ENCODE measurements around the gene RAB4B.
"Not testable (repeated sequence)": the region's sequence is repeated elsewhere in the genome, so short reads cannot be mapped to it uniquely, and the experiment has no call there.

The RAB4B gene

GRCh38 chr19:40783711-40784110, 5.7 kb downstream of the RAB4B start:
- peaks cover 29% of the 10 kb centered on the region for H3K36me3 Mint-ChIP-seq (ENCODE audit: low read depth)
- H3K9me3 Mint-ChIP-seq: no peaks in the 10 kb centered on the region
- H3K4me1 Mint-ChIP-seq (ENCODE audit: low read depth): peaks cover 36% of the 10 kb centered on the region

GRCh38 chr19:40784146-40784545, 6.1 kb downstream of the RAB4B start:
- H3K4me3 Mint-ChIP-seq, H3K27ac Mint-ChIP-seq, H3K27me3 Mint-ChIP-seq, H3K9me3 Mint-ChIP-seq: not testable (repeated sequence)
- H3K36me3 Mint-ChIP-seq (ENCODE audit: low read depth): peaks cover 29% of the 10 kb centered on the region
- peaks cover 32% of the 10 kb centered on the region for H3K4me1 Mint-ChIP-seq (ENCODE audit: low read depth)

More at GRCh38 chr19:40783711-40784110, 5.7 kb downstream of the RAB4B start:
- no peaks in the 10 kb centered on the region for H3K27me3 Mint-ChIP-seq
- no peak overlapping the region for H3K4me3 Mint-ChIP-seq
- no peak overlapping the region for H3K27ac Mint-ChIP-seq

DNA sequence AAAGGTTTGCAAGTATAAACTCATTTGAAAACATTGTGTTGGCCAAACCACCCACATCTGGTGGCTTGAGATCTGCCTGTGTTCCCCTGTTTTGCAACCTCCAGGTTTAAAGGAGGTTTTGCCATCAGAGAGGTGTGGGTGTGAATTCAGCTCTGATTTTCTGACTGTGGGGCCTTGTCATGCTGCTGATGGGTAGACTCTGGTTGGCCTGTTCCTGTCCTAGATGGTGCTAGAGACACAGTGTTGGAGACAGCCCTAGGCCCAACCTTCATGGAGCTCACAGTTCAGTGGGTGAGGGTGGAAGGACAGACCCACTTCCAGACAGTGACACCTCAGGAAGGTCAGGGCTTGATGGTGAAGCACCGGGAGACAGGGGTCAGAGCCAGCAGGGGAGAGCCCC, 7.5 kb downstream of the RAB4B start:
- Mint-ChIP-seq H3K27me3 (no peaks in the 10 kb centered on the region), H3K27ac (peak overlapping the region; percentile 49), H3K4me1 (ENCODE audit: low read depth) (peaks cover 25% of the 10 kb centered on the region), H3K9me3 (no peaks in the 10 kb centered on the region), H3K36me3 (ENCODE audit: low read depth) (peaks cover 27% of the 10 kb centered on the region), H3K4me3 (no peak overlapping the region)

GRCh38 chr19:40786060-40787037, 8.3 kb downstream of the RAB4B start:
- H3K36me3 Mint-ChIP-seq (ENCODE audit: low read depth): peaks cover 23% of the 10 kb centered on the region
- no peaks in the 10 kb centered on the region for H3K27me3 Mint-ChIP-seq
- H3K27ac Mint-ChIP-seq: no peak overlapping the region
- no peaks in the 10 kb centered on the region for H3K9me3 Mint-ChIP-seq
- H3K4me1 Mint-ChIP-seq (ENCODE audit: low read depth): peaks cover 22% of the 10 kb centered on the region
- no peak overlapping the region for H3K4me3 Mint-ChIP-seq

GRCh38 chr19:40791349-40791748, 13.3 kb downstream of the RAB4B start:
- H3K4me1 Mint-ChIP-seq (ENCODE audit: low read depth): peaks cover 32% of the 10 kb centered on the region
- no peak overlapping the region for H3K4me3 Mint-ChIP-seq
- peaks cover 12% of the 10 kb centered on the region for H3K36me3 Mint-ChIP-seq (ENCODE audit: low read depth)
- H3K27ac Mint-ChIP-seq: peak overlapping the region; percentile 94
- H3K9me3 Mint-ChIP-seq: no peaks in the 10 kb centered on the region
- H3K27me3 Mint-ChIP-seq: no peaks in the 10 kb centered on the region

DNA sequence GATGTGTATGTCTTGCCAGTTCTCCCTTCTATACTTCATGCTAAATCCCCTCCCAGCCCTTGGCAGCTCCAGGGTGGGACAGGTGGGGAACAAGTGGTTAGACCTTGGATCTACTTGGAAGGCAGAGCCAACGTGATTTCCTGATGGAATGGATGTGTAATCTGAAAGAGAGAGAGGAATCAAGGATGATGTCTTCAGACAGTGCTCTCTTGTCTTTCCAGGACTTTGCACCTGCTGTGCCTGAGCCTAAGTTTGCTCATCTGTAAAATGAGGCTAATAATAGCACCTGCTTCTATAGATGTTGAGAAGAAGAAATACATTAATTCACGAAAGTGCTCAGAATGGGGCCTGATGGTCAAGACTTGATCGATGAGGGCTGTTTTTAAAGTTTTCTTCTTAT, 13.9 kb downstream of the RAB4B start:
- no peaks in the 10 kb centered on the region for H3K9me3 Mint-ChIP-seq
- H3K4me3 Mint-ChIP-seq: peak overlapping the region; percentile 31
- peaks cover 12% of the 10 kb centered on the region for H3K36me3 Mint-ChIP-seq (ENCODE audit: low read depth)
- peak overlapping the region; percentile 94 for H3K27ac Mint-ChIP-seq
- no peaks in the 10 kb centered on the region for H3K27me3 Mint-ChIP-seq
- peaks cover 32% of the 10 kb centered on the region for H3K4me1 Mint-ChIP-seq (ENCODE audit: low read depth)

DNA sequence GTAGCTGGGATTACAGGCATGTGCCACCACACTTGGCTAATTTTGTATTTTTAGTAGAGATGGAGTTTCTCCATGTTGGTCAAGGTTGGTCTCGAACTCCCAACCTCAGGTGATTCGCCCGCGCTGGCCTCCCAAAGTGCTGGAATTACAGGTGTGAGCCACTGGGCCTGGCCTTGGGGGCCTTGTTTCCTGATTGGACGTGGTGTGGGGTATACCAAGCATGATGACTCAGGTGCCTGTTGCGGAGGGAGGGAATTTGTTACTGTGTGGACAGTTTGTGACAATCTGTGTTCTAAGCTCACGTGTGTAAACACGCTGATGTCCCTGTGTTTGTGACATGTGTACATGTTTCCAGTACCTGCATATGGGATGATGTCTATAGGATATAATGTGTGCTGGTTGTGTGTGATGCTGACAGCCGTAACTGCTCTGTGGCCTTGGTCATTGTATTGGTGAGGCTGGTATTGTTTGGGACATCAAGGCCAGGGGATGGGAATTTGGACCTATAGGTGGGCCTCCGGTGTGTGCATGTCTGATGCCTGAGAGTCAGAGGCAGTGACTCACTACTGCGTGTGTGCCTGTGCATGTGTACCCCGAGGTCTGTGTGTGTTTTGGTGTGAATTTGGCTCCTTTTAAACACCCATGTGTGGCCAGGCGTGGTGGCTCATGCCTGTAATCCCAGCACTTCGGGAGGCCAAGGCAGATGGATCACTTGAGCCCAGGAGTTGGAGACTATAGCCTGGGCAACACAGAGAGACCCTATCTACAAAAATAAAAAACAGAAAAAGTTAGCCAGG, 19.3 kb downstream of the RAB4B start:
- Mint-ChIP-seq H3K4me3 (peak overlapping the region; percentile 91), H3K27ac (peak overlapping the region; percentile 92), H3K27me3 (no peaks in the 10 kb centered on the region), H3K4me1 (ENCODE audit: low read depth) (peaks cover 50% of the 10 kb centered on the region), H3K9me3 (no peaks in the 10 kb centered on the region), H3K36me3 (ENCODE audit: low read depth) (peaks cover 20% of the 10 kb centered on the region)

- Mint-ChIP-seq H3K4me3 (peak overlapping the region; percentile 91), H3K27me3 (no peaks in the 10 kb centered on the region), H3K4me1 (ENCODE audit: low read depth) (peaks cover 50% of the 10 kb centered on the region)
Observed at GRCh38 chr19:40797963-40798682, 20.1 kb downstream of the RAB4B start.

GRCh38 chr19:40798683-40799557, 20.9 kb downstream of the RAB4B start, which contains the start of gene EGLN2:
EGLN2 (plus strand) TSS chr19:40799191; CDS start chr19:40800573, 1,382 bp downstream.
- Mint-ChIP-seq H3K36me3 (ENCODE audit: low read depth) (peaks cover 24% of the 10 kb centered on the region), H3K4me3 (peak within 1 kb of the TSS; percentile 95), H3K9me3 (no peaks in the 10 kb centered on the region)

More at GRCh38 chr19:40797963-40798682, 20.1 kb downstream of the RAB4B start:
- Mint-ChIP-seq H3K9me3 (no peaks in the 10 kb centered on the region), H3K36me3 (ENCODE audit: low read depth) (peaks cover 21% of the 10 kb centered on the region), H3K27ac (peak overlapping the region; percentile 92)

GRCh38 chr19:40799558-40800338, 21.7 kb downstream of the RAB4B start:
- peak overlapping the region; percentile 95 for H3K4me3 Mint-ChIP-seq
- H3K36me3 Mint-ChIP-seq (ENCODE audit: low read depth): peaks cover 32% of the 10 kb centered on the region
- peak overlapping the region; percentile 95 for H3K27ac Mint-ChIP-seq
- peaks cover 64% of the 10 kb centered on the region for H3K4me1 Mint-ChIP-seq (ENCODE audit: low read depth)
- no peaks in the 10 kb centered on the region for H3K9me3 Mint-ChIP-seq
- H3K27me3 Mint-ChIP-seq: no peaks in the 10 kb centered on the region

More at GRCh38 chr19:40798683-40799557, 20.9 kb downstream of the RAB4B start, which contains the start of gene EGLN2:
- Mint-ChIP-seq H3K27ac (peak within 1 kb of the TSS; percentile 95), H3K4me1 (ENCODE audit: low read depth) (peaks cover 56% of the 10 kb centered on the region), H3K27me3 (no peaks in the 10 kb centered on the region)

DNA sequence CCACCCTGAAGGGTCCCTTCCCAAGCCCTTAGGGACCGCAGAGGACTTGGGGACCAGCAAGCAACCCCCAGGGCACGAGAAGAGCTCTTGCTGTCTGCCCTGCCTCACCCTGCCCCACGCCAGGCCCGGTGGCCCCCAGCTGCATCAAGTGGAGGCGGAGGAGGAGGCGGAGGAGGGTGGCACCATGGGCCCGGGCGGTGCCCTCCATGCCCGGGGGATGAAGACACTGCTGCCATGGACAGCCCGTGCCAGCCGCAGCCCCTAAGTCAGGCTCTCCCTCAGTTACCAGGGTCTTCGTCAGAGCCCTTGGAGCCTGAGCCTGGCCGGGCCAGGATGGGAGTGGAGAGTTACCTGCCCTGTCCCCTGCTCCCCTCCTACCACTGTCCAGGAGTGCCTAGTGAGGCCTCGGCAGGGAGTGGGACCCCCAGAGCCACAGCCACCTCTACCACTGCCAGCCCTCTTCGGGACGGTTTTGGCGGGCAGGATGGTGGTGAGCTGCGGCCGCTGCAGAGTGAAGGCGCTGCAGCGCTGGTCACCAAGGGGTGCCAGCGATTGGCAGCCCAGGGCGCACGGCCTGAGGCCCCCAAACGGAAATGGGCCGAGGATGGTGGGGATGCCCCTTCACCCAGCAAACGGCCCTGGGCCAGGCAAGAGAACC, 22.4 kb downstream of the RAB4B start:
- Mint-ChIP-seq H3K9me3 (no peaks in the 10 kb centered on the region), H3K36me3 (ENCODE audit: low read depth) (peaks cover 37% of the 10 kb centered on the region), H3K27ac (peak overlapping the region; percentile 95), H3K27me3 (no peaks in the 10 kb centered on the region), H3K4me3 (peak overlapping the region; percentile 95), H3K4me1 (ENCODE audit: low read depth) (peaks cover 72% of the 10 kb centered on the region)

DNA sequence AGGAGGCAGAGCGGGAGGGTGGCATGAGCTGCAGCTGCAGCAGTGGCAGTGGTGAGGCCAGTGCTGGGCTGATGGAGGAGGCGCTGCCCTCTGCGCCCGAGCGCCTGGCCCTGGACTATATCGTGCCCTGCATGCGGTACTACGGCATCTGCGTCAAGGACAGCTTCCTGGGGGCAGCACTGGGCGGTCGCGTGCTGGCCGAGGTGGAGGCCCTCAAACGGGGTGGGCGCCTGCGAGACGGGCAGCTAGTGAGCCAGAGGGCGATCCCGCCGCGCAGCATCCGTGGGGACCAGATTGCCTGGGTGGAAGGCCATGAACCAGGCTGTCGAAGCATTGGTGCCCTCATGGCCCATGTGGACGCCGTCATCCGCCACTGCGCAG, 22.9 kb downstream of the RAB4B start:
- Mint-ChIP-seq H3K27me3 (no peaks in the 10 kb centered on the region), H3K27ac (peak overlapping the region; percentile 95), H3K4me3 (peak overlapping the region; percentile 95), H3K36me3 (ENCODE audit: low read depth) (peaks cover 37% of the 10 kb centered on the region), H3K4me1 (ENCODE audit: low read depth) (peaks cover 77% of the 10 kb centered on the region), H3K9me3 (no peaks in the 10 kb centered on the region)

Measured in stimulated activated naive CD8-positive, alpha-beta T cell treated with anti-CD3 and anti-CD28 coated beads, Interleukin-15, Interleukin-2, amounts not matched to agents 100 ng/mL and 50 ng/mL, for 24 hours (primary cell).